Activated CD8-positive, alpha-beta memory T cell treated with anti-CD3 and anti-CD28 coated beads for 24 hours (primary cell): ENCODE results near the gene KRT38.

Source experiments
- DNase-seq: peaks from one replicate; pipeline ENCODE4 v3.0.0-alpha.2; 2020

Gene KRT38

DNA sequence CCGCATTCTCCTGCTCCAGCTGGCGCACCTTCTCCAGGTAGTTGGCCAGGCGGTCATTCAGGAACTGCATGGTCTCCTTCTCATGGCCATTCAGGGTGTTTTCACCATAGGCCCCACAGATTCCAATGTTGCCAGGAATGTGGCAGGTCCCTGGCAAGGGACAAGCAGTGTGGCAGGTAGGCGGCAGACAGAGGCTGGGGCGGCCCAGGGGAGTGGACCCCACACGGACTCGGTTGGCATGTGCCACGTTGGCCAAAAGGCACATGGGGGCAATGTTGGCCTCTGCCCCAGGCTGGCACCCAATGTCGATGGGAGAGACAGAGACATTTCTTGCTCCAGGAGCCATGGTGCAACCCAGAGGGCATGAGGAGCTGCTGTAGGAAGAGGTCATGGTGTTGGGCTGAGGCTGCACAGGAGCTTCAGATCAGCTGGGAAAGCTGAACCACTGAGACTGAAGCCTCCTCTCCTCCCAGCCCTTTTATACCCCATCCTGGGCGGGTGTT lies at the start of gene KRT38:
Gene KRT38, minus strand, starts transcription at position 453 of the 503 bp plus-strand sequence. Its CDS starts 62 bp downstream, at position 391.
- DNase-seq = no peak

- DNase-seq = no peak
Observed at GRCh38 chr17:41489531-41489930, 48.7 kb upstream of the KRT38 start, which contains the start of gene KRT36. Gene KRT36 (minus strand): TSS chr17:41489910. CDS start chr17:41489864, 46 bp downstream.

- DNase-seq = peak; percentile 69
Observed at GRCh38 chr17:41486809-41487530, 46.2 kb upstream of the KRT38 start.

DNA sequence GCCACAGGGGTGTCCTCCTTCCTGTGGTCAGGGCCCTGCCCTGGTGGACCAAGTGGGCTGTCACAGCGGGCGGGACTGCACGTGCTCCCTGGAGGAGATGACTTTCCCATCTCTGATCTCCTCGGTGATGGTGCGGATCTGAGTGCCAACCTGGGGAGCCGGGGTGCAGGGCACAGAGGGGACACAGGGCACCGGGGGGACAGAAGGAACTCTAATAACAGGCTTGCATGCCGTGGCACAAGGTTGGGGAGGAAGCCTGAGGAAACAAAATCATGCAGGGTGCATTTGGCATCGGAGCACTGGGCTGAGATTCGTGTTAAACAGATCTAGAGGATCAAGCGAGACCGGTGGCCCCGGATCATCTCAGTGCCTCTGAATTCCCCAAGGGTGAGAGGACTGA lies 45.5 kb upstream of the KRT38 start:
- no peak for DNase-seq

- no peak for DNase-seq
Observed at GRCh38 chr17:41484920-41485904, 44.4 kb upstream of the KRT38 start.

GRCh38 chr17:41483991-41484826 lies 43.4 kb upstream of the KRT38 start:
- DNase-seq = no peak

- no peak for DNase-seq
Observed at GRCh38 chr17:41483531-41483930, 42.7 kb upstream of the KRT38 start.

- no peak for DNase-seq
Observed at GRCh38 chr17:41481036-41481435, 40.3 kb upstream of the KRT38 start, which contains the start of gene KRT35. Gene KRT35 (minus strand): TSS chr17:41481151. CDS start chr17:41481097, 54 bp downstream.

- no peak for DNase-seq
Observed at GRCh38 chr17:41480581-41480980, 39.8 kb upstream of the KRT38 start.

GRCh38 chr17:41480136-41480535 lies 39.4 kb upstream of the KRT38 start:
- DNase-seq = no peak

DNA sequence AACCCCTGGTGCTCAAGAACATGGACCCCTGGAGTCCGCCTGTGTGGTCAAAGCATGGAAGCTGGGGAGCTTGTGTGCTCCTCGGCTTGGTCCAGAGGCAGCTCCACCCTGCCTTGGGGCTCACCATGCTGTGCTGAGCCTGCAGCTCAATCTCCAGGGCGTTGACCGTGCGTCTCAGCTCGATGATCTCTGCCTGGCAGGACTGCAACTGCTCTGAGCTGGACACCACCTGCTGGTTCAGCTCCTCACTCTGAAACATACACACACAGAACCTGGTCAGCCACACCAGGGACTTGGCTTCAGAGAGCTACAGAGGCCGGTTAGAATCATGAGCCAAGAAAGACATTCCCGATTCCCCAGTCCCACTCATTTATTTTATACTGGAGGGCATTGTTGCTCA lies 37.5 kb upstream of the KRT38 start:
- DNase-seq = no peak

DNA sequence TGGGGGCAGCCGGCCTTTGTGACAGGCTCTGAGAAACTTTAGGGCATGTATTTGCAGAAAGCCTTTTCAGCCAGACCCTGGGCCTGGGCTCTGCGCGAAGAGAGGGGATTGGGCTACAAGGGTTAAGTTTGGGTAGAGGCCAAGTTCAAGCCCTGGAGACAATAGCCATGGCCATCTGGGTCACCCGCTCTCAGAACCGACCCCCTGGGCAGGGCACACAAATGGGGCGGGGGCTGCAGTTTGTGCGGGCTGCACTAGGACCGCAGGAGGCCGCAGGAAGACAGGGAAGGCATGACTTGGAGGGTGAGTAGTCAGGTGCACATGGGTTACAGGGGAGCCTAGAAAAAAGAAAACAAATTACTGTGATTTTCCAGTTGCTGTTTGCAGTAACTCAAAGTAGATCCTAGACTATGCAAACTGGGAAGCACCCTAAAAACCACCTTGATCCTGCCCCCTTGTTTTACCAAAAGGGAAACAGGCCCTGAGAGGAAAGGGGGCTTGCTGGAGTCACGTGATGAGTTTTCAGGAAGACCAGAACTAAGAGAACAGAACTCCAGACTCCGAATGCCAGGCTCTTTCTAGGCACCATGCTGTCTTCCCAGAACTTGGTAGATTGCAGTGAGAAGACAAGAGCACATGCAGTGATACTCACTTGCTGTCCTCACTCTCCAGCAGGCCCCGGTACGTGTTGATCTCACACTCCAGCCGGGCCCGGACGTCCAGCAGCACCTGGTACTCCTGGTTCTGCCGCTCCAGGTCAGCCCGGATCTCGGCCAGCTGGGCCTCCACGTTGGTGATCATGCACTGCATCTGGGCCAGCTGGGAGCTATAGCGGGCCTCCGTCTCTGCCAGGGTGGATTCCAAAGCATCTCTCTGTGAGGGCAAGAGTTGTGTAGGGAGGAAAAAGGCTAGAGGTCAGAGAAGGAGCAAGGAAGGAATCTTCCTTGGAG lies 36.4 kb upstream of the KRT38 start:
- no peak for DNase-seq

GRCh38 chr17:41475421-41475820 lies 34.6 kb upstream of the KRT38 start:
- no peak for DNase-seq

DNA sequence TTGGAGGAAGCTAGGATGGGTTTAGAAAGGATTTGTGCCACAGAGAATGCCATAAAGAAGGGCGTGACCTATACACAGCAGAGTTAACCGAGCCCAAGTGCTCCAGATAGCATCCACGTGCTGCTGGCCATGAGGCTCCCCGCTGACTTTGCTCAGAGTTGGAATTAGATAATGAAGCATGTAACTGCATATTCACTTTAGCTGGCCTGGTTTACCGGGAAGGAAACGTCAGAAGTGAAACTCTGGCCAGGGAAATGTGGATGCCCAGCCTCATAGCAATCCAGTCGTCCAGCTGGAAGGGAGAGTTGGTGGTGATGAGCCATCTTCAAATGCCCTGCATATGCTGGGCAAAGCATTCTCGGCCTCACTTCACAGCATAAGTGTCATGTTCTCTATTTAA lies 34.1 kb upstream of the KRT38 start:
- no peak for DNase-seq

DNA sequence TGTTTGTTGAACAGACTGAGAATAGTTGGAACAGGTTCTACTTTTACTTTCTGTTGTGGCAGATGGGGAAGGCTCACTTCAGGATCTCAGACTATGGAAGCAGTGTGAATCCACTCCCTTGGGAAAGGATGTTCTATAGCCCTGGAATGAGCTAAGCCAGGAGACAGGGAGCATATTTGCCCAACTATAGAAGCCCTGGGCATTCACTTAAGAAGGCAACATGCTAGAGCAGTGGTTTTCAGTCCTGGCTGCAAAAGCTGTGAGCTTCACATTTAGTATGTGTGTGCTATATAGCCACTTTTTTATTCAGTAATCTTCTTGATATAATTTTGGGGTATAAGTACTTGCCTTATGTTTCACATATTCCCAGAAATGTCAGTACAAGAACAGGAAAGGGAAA lies 27.6 kb upstream of the KRT38 start:
- no peak for DNase-seq

- no peak for DNase-seq
Observed at GRCh38 chr17:41467561-41467960, 26.8 kb upstream of the KRT38 start.

DNA sequence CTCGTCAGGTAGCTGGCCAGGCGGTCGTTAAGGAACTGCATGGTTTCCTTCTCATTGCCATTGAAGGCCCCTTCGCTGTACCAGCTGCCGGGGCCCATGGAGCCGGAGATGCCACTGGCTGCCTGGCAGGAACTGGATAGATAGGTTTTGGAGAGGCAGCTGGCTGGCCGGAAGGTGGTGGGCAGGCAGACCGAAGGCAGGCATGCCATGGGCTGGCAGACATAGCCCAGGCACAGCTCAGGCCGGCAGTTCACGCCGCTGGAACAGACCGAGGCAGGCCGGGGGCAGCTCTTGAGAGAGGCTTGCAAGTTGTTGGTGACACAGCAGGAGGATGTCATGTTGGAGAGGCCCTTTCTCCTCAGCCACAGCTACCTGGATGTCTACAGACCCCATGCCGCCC lies 26.2 kb upstream of the KRT38 start, which contains the start of gene KRT32:
Gene KRT32, minus strand, starts transcription at position 399 of the 400 bp plus-strand sequence. Its CDS starts 61 bp downstream, at position 338.
- no peak for DNase-seq

- DNase-seq = no peak
Observed at GRCh38 chr17:41464682-41465081, 23.9 kb upstream of the KRT38 start.

- DNase-seq = no peak
Observed at GRCh38 chr17:41464173-41464572, 23.4 kb upstream of the KRT38 start.

DNA sequence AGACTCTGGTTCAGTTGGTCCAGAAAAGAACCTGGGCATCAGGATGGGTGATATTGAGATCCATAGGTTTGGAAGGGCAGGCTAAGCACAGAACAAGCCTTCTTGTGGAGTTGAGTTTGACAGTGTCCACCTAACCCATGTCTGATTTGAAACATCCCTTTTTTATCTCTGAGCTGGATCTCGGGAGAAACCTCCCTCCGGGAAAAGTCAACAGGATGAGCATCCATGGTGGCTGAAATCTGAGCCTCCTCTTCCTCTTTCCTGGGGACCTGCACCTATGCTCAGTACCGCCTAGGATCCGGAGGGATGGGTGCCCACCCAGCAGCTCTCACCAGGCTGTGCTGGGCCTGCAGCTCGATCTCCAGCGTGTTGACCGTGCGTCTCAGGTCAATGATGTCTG lies 23.0 kb upstream of the KRT38 start:
- DNase-seq = no peak

GRCh38 chr17:41462705-41463104 lies 21.9 kb upstream of the KRT38 start:
- no peak for DNase-seq
